NT2/D1 (cell line): ENCODE results near the gene ATF3.
"Not testable (repeated sequence)": the region's sequence is repeated elsewhere in the genome, so short reads cannot be mapped to it uniquely, and the experiment has no call there.

Source experiments
- DNase-seq: peaks from one replicate; pipeline ENCODE4 v3.0.0-alpha.2; 2011; ENCODE audit warnings: low read depth, low spot score
- H3K27me3 ChIP-seq: 2 replicates; pipeline ENCODE4 v1.6.0; 2011; ENCODE audit warnings: mild to moderate bottlenecking; ENCODE audit not compliant: insufficient read length, insufficient read depth
- H3K36me3 ChIP-seq: 2 replicates; pipeline ENCODE4 v1.6.1; 2011; ENCODE audit warnings: mild to moderate bottlenecking, low read length, mixed read lengths; ENCODE audit not compliant: insufficient read depth, insufficient read length
- H3K4me1 ChIP-seq: 2 replicates; pipeline ENCODE4 v1.5.1; 2011; ENCODE audit not compliant: insufficient read depth, insufficient read length
- H3K4me3 ChIP-seq: 2 replicates; pipeline ENCODE4 v1.5.1; 2011; ENCODE audit warnings: low read depth; ENCODE audit not compliant: insufficient read length
- H3K9ac ChIP-seq: 2 replicates; pipeline ENCODE4 v1.6.0; 2011; ENCODE audit warnings: low read depth; ENCODE audit not compliant: insufficient read length
- H3K9me3 ChIP-seq: 2 replicates; pipeline ENCODE4 v1.5.1; 2011; ENCODE audit warnings: mild to moderate bottlenecking, low read length; ENCODE audit not compliant: insufficient read depth
- SUZ12 ChIP-seq: IDR thresholded peaks from 2 replicates; pipeline ENCODE4 v1.6.1; 2011; ENCODE audit not compliant: insufficient read length, insufficient read depth; ENCODE audit errors: extremely low read depth
- YY1 ChIP-seq: IDR thresholded peaks from 2 replicates; pipeline ENCODE4 v1.6.1; 2011; ENCODE audit not compliant: insufficient read length, insufficient read depth
- ZNF274 ChIP-seq: IDR thresholded peaks from 2 replicates; pipeline ENCODE4 v1.6.1; 2011; ENCODE audit warnings: mild to moderate bottlenecking, low read depth, low read length

ATF3 gene

DNA sequence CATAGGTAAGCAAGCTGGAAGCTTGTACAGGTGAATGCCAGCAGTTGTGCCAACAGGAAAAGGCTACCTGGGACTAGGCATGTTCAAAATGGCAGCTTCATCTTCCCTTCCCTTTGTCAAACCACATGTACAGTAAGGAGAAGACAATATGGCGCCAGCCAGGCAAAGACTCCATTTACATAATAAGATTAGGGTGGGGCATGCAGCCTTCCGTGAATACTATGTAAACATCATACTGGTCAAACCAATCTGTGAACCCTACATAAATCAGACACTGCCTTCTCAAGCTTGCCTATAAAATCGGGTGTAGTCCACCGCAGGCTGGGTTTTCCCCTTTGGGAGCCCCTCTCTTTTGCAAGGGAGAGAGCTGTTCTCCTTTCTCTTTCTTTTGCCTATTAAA is 24.6 kb downstream of the ATF3 start:
- no peak overlapping the region for H3K4me3 ChIP-seq
- no peak for DNase-seq
- H3K9ac ChIP-seq = no peak overlapping the region
- H3K36me3 ChIP-seq = no peaks in the 10 kb centered on the region
- peaks cover 5% of the 10 kb centered on the region for H3K4me1 ChIP-seq
- TF ChIP-seq ZNF274 = no peak
- no peak for TF ChIP-seq YY1
- no peak for TF ChIP-seq SUZ12
- no peaks in the 10 kb centered on the region for H3K27me3 ChIP-seq
- peaks cover 21% of the 10 kb centered on the region for H3K9me3 ChIP-seq

DNA sequence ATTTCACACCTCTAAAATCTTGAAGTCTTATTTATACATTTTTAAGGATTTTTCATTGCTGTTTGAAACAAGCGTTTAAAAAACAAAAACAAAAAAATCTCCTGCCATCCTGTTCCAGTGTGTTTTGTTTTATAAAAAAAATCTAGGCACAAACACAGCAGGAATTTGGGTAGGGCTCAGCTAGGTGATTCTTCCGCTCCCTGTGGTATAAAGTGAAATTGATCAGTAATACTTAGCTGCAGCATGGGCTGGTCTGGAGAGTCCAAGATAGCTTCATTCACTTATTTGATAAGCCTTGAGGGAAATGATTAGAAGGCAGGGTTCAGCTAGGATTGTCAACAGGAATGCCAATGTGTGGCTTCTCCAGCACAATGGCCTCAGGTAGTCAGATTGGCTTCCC is 25.7 kb downstream of the ATF3 start:
- Histone ChIP-seq H3K9me3 (peaks cover 21% of the 10 kb centered on the region), H3K9ac (no peak overlapping the region), H3K4me1 (peaks cover 5% of the 10 kb centered on the region), H3K27me3 (no peaks in the 10 kb centered on the region), H3K4me3 (no peak overlapping the region), H3K36me3 (no peaks in the 10 kb centered on the region)
- TF ChIP-seq ZNF274 (no peak), YY1 (no peak), SUZ12 (no peak)
- no peak for DNase-seq

DNA sequence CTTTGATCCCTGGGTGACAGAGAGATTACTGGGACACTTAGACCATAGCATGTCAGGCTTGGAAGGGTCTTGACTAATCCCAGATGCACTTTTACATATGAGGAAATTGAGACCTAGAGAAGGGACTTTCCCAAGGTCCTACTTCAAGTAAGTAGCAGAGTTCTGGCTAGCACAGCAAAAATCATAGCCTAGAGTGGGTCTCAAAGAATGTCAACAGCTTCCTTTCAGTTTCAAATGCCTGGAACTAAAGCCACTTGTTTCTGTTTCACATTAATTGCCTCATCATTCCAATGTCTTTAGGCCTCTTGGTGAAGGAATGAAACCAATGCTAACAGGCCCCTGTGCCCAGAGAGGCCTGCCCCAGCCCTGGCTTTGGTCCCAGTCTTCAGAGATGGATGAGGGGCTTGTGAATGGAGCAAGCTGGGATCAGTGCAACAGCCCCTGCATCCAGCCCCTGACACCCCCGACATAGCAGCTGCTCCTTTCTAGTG is 26.6 kb downstream of the ATF3 start:
- peaks cover 4% of the 10 kb centered on the region for H3K4me1 ChIP-seq
- H3K27me3 ChIP-seq = no peaks in the 10 kb centered on the region
- TF ChIP-seq ZNF274 = no peak
- no peak for TF ChIP-seq SUZ12
- TF ChIP-seq YY1 = no peak
- H3K9me3 ChIP-seq = peaks cover 21% of the 10 kb centered on the region
- H3K9ac ChIP-seq = no peak overlapping the region
- no peaks in the 10 kb centered on the region for H3K36me3 ChIP-seq
- peak; percentile 47 for DNase-seq
- no peak overlapping the region for H3K4me3 ChIP-seq

DNA sequence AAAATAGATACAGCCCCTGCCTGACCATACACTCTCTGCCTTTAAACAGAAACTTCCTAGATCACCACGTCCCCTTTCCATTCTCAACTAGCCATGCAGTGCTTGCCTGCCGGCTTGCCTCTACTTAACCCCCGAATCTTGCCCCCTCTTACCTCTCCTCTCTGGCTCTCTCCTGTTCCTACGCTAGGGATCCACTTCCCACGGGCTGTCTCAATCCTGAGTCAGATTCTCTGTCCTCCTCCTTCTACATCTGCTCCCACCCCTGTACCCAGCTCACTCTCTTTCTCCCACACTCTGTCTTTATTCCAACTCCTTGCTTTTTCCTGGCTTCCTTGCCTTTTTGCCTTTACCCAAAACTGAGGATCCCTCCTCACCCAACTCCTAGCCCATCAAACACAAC is 29.3 kb downstream of the ATF3 start:
- no peak overlapping the region for H3K4me3 ChIP-seq
- no peak for TF ChIP-seq ZNF274
- TF ChIP-seq SUZ12 = no peak
- no peak for TF ChIP-seq YY1
- DNase-seq = no peak

DNA sequence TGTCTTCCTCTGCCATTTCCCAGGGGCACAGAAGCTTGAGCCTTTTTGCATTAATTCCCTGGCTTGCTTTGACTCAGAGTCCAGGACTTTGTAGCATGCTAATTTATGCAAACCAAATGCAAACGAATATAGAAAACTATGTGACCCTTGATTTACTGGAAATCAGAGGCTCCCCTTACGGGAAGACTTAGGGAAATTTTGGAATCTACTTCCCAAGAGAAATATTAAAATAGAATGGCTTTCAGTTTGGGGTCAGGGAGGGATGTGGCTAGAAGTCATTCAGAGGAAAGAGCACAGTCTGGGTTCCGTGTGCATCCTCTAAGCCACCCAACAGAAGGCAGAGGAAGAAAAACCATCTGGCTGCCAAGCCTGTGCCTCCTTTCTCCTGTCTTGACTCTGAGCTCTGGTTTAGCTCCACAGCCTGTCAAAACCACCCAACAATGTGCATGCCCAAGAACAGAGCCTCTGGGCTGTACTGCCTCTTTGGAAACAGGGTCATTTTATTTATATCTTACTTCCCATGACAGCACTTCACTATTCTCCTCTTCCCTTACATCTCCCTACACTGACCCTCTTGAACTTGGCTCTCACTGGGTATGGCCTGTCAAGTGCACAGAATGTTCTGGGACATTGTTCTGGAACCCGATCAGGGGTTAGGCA is 30.1 kb downstream of the ATF3 start:
- Histone ChIP-seq H3K4me3 (no peak overlapping the region), H3K4me1 (no peaks in the 10 kb centered on the region), H3K36me3 (no peaks in the 10 kb centered on the region), H3K9me3 (peaks cover 14% of the 10 kb centered on the region), H3K27me3 (no peaks in the 10 kb centered on the region), H3K9ac (no peak overlapping the region)
- TF ChIP-seq YY1 (no peak), SUZ12 (no peak), ZNF274 (no peak)
- no peak for DNase-seq

More for the DNA sequence above, 29.3 kb downstream of the ATF3 start:
- peaks cover 21% of the 10 kb centered on the region for H3K9me3 ChIP-seq
- H3K27me3 ChIP-seq = no peaks in the 10 kb centered on the region
- H3K9ac ChIP-seq = no peak overlapping the region
- no peaks in the 10 kb centered on the region for H3K36me3 ChIP-seq
- H3K4me1 ChIP-seq = no peaks in the 10 kb centered on the region

DNA sequence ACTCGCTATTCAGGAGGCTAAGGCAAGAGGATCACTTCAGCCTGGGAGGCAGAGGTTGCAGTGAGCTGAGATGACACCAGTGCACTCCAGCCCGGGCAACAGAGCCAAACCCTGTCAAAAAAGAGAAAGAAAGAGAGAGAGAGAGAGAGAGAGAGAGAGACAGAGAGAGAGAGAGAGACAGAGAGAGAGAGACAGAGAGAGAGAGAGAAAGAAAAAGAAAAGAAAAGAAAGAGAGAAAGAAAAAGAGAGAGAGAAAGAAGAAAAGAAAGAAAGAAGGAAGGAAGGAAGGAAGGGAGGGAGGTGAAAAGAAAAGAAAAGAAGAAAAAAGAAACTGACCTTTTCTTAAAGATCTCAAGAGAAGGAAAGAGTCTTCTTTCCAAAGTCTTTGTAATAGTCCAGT is 31.0 kb downstream of the ATF3 start:
- H3K9ac ChIP-seq, H3K27me3 ChIP-seq, DNase-seq, H3K4me3 ChIP-seq, H3K4me1 ChIP-seq, H3K36me3 ChIP-seq: not testable (repeated sequence)
- H3K9me3 ChIP-seq = peaks cover 11% of the 10 kb centered on the region

DNA sequence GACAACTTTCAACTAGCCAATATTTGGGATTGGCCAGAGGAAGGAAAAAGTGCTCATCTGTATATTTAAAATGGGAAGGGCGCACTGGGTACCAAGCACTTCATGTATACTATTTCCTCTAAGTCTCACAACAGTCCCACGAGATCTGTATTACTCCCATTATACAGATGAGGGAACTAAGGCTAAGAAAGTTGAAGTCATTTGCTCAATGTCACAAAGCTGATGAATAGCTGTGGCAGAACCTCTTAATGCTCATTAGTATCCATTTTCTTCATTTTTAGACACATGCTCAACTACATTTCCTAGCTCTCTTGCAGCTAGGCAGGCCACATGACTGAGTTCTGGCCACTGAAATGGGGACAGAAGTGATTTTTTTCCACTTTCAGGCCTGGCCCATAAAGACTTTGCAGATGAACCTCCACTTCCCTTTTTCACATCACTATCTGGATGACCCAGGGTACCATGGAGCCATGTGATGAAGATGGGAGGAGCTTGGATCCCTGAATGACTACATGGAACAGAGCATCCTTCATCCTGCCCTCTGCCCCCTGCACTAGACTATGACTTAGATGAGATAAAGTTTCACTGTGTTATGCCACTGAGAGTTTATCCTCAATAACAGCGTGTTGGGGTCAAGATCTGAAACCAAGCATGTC is 31.8 kb downstream of the ATF3 start:
- no peak overlapping the region for H3K4me3 ChIP-seq
- peaks cover 11% of the 10 kb centered on the region; the same call in 1 of the 2 replicates for H3K9me3 ChIP-seq
- no peaks in the 10 kb centered on the region for H3K27me3 ChIP-seq
- DNase-seq = no peak
- no peaks in the 10 kb centered on the region for H3K36me3 ChIP-seq
- no peak overlapping the region for H3K9ac ChIP-seq
- H3K4me1 ChIP-seq = no peaks in the 10 kb centered on the region
- TF ChIP-seq SUZ12 (no peak), ZNF274 (no peak), YY1 (no peak)
